H7 (cell line): ENCODE data around the gene ZNF358. TPM values are rescaled to one million over a fixed set of nuclear protein-coding genes. Genes with fewer than 3 reads are reported as not detected.
A peak's percentile ranks its signal among the peaks of the same experiment; 100 is the strongest.

ENCODE experiments used
- DNase-seq: peaks from one replicate; pipeline ENCODE4 v3.0.0; 2012
- H3K27me3 ChIP-seq: 2 replicates; pipeline ENCODE4 v1.6.0; 2011; ENCODE audit warnings: mild to moderate bottlenecking, low read length; ENCODE audit not compliant: control insufficient read depth, insufficient read depth
- H3K36me3 ChIP-seq: replicated peaks from 2 replicates; pipeline ENCODE4 v1.5.1; 2011; ENCODE audit warnings: low read length; ENCODE audit not compliant: control insufficient read depth, insufficient read depth
- H3K4me3 ChIP-seq: 2 replicates; pipeline ENCODE4 v1.5.1; 2011; ENCODE audit warnings: low read depth, mild to moderate bottlenecking, control low read depth, low read length, moderate library complexity; ENCODE audit not compliant: insufficient read depth
- total RNA-seq: library from RNA; depleted of rRNA; stranded (reverse); fragments of >200 nt; shearing (Covaris generic); gene quantifications from 2 replicates; pipeline ENCODE4 v1.2.3, GENCODE V29; 2014; rRNA removed

Gene ZNF358
- total RNA-seq, 1 experiment from 2014 or later, result 52.1 TPM

DNA sequence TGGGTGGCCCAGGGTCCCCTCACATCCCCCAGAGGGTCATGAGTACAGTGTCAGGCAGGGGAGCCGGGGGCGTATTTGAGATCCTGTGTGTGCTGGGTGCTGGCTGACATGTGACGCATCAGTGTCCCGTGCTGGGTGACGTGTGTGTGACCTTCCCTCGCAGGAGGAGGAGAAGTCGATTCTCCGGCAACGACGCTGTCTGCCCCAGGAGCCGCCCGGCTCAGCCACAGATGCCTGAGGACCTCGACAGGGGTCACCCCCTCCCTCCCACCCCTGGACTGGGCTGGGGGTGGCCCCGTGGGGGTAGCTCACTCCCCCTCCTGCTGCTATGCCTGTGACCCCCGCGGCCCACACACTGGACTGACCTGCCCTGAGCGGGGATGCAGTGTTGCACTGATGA lies 45.4 kb downstream of the ZNF358 start:
- H3K36me3 ChIP-seq, result peaks cover 11% of the 10 kb centered on the region
- H3K4me3 ChIP-seq, result no peak overlapping the region
- DNase-seq, result peak; percentile 25
- no peaks in the 10 kb centered on the region for H3K27me3 ChIP-seq

DNA sequence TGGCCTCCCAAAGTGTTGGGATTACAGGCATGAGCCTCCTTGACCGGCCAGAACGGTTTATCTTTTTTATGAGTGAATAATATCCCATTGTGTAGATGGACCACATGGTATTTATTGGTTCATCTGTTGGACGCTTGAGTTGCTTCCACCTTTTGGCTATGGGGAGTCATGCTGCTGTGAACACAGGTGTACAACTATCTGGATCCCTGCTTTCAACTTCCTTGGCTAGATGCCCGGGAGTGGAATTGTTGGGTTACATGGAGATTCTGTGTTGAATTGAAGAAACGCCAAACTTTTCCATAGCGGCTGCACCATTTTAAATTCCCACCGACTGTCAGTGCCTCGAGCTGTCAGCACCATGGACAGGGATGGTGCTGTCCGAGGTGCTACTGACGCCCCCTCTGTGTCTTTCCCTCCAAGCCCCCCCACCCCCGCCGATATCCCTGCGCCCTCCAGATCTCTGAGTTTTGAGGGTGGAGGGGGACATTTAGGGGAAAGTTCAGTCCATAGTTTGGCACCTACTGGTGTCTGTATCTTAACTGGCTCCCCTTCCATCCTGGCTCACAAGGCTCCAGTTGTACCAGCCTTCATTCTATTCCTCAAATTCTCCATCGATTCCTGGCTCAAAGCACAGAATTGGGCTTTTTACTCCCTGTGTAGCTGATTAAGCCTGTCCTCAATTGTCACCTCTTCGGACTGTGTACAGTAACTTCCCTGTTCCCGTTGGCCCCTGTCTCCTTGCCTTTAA lies 46.9 kb downstream of the ZNF358 start:
- no peak overlapping the region for H3K4me3 ChIP-seq
- H3K27me3 ChIP-seq, result no peaks in the 10 kb centered on the region
- peaks cover 6% of the 10 kb centered on the region for H3K36me3 ChIP-seq
- peak; percentile 82 for DNase-seq

GRCh38 chr19:7564866-7565265 lies 49.0 kb downstream of the ZNF358 start:
- no peaks in the 10 kb centered on the region for H3K27me3 ChIP-seq
- 0 out of 2 replicates have a peak, but pooled peaks cover 1% of the 10 kb centered on the region for H3K36me3 ChIP-seq
- no peak for DNase-seq
- H3K4me3 ChIP-seq, result no peak overlapping the region

- no peaks in the 10 kb centered on the region for H3K36me3 ChIP-seq
- no peak overlapping the region for H3K4me3 ChIP-seq
- H3K27me3 ChIP-seq, result no peaks in the 10 kb centered on the region
- DNase-seq, result peak; percentile 41
Measured at GRCh38 chr19:7565332-7565731, 49.4 kb downstream of the ZNF358 start.

Other genes starting within 250 kb of the ZNF358 start
- gene INSR, start 221.7 kb upstream of the ZNF358 start, total RNA-seq, result 10.0 and 13.6 TPM in 2 replicates
- gene ARHGEF18, start 167.2 kb upstream of the ZNF358 start, total RNA-seq, result 48.3 and 50.5 TPM in 2 replicates
- 2.4 and 3.5 TPM in 2 replicates for gene PEX11G, start 27.1 kb upstream of the ZNF358 start, total RNA-seq
- 6.8 and 6.9 TPM in 2 replicates for gene MCOLN1, start 6.5 kb downstream of the ZNF358 start, total RNA-seq
- 87.4 and 114 TPM in 2 replicates for gene PNPLA6, start 19.6 kb downstream of the ZNF358 start, total RNA-seq
- 7.3 and 8.2 TPM in 2 replicates for gene CAMSAP3, start 79.8 kb downstream of the ZNF358 start, total RNA-seq
- 79.6 and 81.1 TPM in 2 replicates for gene XAB2, start 113.4 kb downstream of the ZNF358 start, total RNA-seq
- gene PET100, start 113.7 kb downstream of the ZNF358 start, total RNA-seq, result 24.0 and 27.7 TPM in 2 replicates
- not detected in 2 replicates for gene PCP2, start 117.6 kb downstream of the ZNF358 start, total RNA-seq
- 17.3 and 25.9 TPM in 2 replicates for gene STXBP2, start 121.0 kb downstream of the ZNF358 start, total RNA-seq
- gene RETN, start 152.9 kb downstream of the ZNF358 start, total RNA-seq, result not detected in 2 replicates
- not detected in 2 replicates for gene MCEMP1, start 161.0 kb downstream of the ZNF358 start, total RNA-seq
- gene TRAPPC5, start 164.7 kb downstream of the ZNF358 start, total RNA-seq, result 92.2 and 137 TPM in 2 replicates
- gene FCER2, start 186.0 kb downstream of the ZNF358 start, total RNA-seq, result not detected in 2 replicates
- gene CLEC4G, start 216.0 kb downstream of the ZNF358 start, total RNA-seq, result not detected in 2 replicates
- not detected in 2 replicates for gene CD209, start 231.4 kb downstream of the ZNF358 start, total RNA-seq
- gene CLEC4M, start 247.1 kb downstream of the ZNF358 start, total RNA-seq, result not detected in 2 replicates